Left ventricle myocardium inferior (tissue), 1 donor: ENCODE measurements around the gene ELAPOR1. TPM values are rescaled to one million over a fixed set of nuclear protein-coding genes. Genes with fewer than 3 reads are reported as not detected.
A peak's percentile ranks its signal among the peaks of the same experiment; 100 is the strongest.

Source experiments
- DNase-seq: peaks from one replicate; pipeline ENCODE4 v3.0.0-alpha.2; 2020
- H3K27ac ChIP-seq: fragments of 200-600 bp; replicated peaks from 2 replicates; pipeline ENCODE4 v1.8.0; 2021
- H3K27me3 ChIP-seq: fragments of 200-600 bp; 2 replicates; pipeline ENCODE4 v1.8.0; 2021; ENCODE audit warnings: low read depth
- H3K36me3 ChIP-seq: fragments of 200-600 bp; 2 replicates; pipeline ENCODE4 v1.8.0; 2021
- H3K4me1 ChIP-seq: fragments of 200-600 bp; 2 replicates; pipeline ENCODE4 v1.8.0; 2021
- H3K4me3 ChIP-seq: fragments of 200-600 bp; 2 replicates; pipeline ENCODE4 v1.8.0; 2021; ENCODE audit warnings: mild to moderate bottlenecking, moderate library complexity
- H3K9me3 ChIP-seq: fragments of 200-600 bp; replicated peaks from 2 replicates; pipeline ENCODE4 v1.8.0; 2021
- intact Hi-C: fragments of 100-400 bp; cut with micrococcal nuclease; formaldehyde crosslinking; loops from one replicate; pipeline ENCODE4 v1.11.0; 2022
- total RNA-seq: library from RNA; stranded (reverse); fragmentation: NEBNext Ultra II Directional; extraction: Animal tissue kit (Norgen Biotek cat#: 25700); gene quantifications from one replicate; pipeline ENCODE4 v1.2.1, GENCODE V29; 2021
- TF ChIP-seq, protein P1 (sequence below): fragments of 200-600 bp; IDR thresholded peaks from 2 replicates; pipeline ENCODE4 v1.8.0; 2021; ENCODE audit warnings: antibody characterized with exemption, mild to moderate bottlenecking, borderline replicate concordance
- donor health status: DM: no; HTN: yes; CAD: no; lungs with severe emphysema.

Gene ELAPOR1
- total RNA-seq, 1 donor from 2014 or later: 0.19 TPM

DNA sequence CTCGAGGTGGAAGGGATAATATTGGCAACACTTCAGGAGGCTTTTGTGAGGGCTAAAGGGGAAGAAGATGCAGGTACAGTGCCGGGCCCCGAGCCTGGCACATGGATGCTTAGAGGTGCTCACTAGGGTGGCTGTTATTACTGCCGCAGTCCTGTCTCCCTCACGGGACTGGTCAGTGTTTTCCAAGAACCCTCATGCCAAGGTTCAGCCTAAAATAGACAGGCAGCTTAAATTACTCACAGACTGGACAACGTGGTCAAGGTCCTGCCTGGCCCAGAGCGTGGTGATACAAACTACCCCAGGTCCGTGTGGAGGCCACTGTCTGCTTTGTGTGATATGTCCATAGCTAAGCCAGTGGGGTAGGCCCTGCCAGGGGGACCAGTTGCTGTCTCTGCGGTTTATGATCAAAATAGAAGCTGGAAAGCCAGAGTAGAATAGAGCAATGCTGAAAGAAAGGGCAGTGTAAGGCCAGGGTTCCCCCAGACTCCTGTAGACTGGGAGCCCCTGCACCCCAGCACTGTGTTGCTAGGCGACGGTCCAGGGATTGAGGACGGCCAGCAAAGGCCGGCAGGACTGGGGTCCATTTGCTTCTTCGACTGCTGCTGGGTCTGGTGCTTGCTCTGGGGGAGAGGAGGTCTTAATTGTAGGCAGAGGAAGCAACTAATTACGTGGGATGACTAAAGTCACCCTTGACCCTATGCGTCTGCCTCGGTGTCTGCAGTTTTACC, 36.1 kb downstream of the ELAPOR1 start:
- DNase-seq: no peak
- Histone ChIP-seq H3K36me3 (no peaks in the 10 kb centered on the region), H3K27ac (peak overlapping the region; percentile 72), H3K27me3 (no peaks in the 10 kb centered on the region), H3K4me3 (no peak overlapping the region), H3K4me1 (peaks cover 27% of the 10 kb centered on the region), H3K9me3 (no peaks in the 10 kb centered on the region)
- intact Hi-C loops: no loop called here
- TF ChIP-seq, protein P1, sequence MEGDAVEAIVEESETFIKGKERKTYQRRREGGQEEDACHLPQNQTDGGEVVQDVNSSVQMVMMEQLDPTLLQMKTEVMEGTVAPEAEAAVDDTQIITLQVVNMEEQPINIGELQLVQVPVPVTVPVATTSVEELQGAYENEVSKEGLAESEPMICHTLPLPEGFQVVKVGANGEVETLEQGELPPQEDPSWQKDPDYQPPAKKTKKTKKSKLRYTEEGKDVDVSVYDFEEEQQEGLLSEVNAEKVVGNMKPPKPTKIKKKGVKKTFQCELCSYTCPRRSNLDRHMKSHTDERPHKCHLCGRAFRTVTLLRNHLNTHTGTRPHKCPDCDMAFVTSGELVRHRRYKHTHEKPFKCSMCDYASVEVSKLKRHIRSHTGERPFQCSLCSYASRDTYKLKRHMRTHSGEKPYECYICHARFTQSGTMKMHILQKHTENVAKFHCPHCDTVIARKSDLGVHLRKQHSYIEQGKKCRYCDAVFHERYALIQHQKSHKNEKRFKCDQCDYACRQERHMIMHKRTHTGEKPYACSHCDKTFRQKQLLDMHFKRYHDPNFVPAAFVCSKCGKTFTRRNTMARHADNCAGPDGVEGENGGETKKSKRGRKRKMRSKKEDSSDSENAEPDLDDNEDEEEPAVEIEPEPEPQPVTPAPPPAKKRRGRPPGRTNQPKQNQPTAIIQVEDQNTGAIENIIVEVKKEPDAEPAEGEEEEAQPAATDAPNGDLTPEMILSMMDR: no peak

DNA sequence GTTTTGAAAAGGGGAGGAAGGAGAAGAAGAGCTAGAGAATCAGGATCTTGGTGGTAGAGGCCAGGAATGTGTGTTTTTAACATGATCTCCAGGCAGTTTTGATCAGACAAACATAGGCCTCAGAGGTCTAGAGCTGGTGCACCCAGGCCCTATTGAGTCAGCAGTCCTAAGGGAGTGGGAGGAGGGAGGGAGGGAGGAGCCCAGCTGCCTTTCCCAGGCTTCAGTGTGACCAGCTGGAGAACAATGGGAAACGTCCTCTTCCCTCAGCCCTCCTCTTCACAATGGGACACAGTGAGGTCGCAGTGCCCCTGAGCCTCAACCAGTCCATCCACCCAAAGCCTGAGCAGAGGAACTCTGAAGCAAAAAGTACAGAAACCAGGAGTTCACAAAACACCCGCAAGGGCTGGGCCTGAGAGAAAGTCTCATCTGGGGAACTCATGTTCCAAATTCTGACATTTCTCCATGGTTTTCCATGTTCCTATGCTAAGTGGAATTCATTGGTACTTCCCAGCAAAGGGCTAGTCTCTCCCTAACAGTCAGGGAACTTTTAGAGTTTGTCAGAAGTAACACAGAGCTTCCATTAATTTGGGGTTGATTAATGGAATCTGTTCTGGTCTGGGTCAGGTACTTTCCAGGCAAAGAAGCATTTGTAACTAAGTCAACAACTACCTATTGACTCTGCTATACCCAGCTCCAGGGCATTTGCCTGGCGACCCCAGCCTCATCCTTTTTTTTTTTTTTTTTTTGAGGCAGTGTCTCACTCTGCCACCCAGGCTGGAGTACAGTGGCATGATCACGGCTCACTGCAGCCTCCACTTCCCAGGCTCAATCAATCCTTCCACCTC, 37.5 kb downstream of the ELAPOR1 start:
- Histone ChIP-seq H3K27me3 (no peaks in the 10 kb centered on the region), H3K9me3 (no peaks in the 10 kb centered on the region), H3K36me3 (no peaks in the 10 kb centered on the region), H3K4me3 (no peak overlapping the region), H3K4me1 (peaks cover 27% of the 10 kb centered on the region), H3K27ac (peak overlapping the region; percentile 72)
- peak; percentile 47 for DNase-seq
- intact Hi-C loops: no loop called here
- TF ChIP-seq, protein P1: no peak

DNA sequence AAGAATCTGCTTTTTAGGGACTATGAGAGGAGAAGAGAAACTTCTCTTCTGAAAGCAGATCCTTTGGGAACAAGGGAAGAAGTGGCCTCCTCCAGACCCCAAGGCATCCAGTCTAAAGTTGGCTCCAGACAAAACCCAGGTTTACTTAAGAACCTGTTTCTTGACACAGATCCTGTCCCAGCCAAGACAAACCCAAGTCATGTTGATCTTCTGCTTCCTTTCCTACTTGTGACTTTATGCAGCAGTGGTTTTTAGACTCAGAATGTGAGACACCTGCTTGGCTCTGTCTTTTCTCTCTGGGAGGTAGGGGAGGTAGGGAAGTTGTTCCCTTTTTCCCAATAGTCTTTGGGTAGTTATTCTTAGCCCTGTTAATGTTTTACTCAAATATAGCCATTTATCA, 38.3 kb downstream of the ELAPOR1 start:
- no peaks in the 10 kb centered on the region for H3K27me3 ChIP-seq
- intact Hi-C loops: no loop called here
- H3K9me3 ChIP-seq: no peaks in the 10 kb centered on the region
- TF ChIP-seq, protein P1: no peak
- no peak overlapping the region for H3K27ac ChIP-seq
- no peak for DNase-seq
- H3K36me3 ChIP-seq: no peaks in the 10 kb centered on the region
- H3K4me3 ChIP-seq: no peak overlapping the region
- H3K4me1 ChIP-seq: peaks cover 27% of the 10 kb centered on the region

DNA sequence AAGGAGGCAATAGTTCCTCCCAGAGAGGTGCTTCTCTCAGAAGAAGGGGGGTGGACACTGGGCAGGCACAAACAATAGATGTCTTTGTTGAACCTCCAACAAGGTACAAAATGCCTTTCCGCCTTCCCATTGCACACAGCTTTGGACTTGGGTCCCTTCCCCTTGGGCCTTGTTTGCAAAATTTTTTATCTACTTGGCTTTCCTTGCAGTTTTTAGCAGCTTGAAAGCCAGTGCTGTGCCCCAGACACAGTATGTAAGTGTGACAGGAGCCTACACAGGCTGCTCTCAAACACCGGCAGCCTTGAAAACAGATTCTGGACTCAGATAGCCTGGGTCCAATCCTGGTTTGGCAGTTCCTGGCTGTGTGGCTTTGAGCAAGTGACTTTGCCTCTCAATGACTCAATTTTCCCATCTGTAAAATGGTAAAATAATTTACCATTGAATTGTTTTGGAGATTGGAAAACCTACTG, 43.0 kb downstream of the ELAPOR1 start:
- Histone ChIP-seq H3K27me3 (no peaks in the 10 kb centered on the region), H3K36me3 (no peaks in the 10 kb centered on the region), H3K27ac (no peak overlapping the region), H3K9me3 (no peaks in the 10 kb centered on the region), H3K4me3 (no peak overlapping the region), H3K4me1 (peaks cover 5% of the 10 kb centered on the region)
- no peak for DNase-seq
- TF ChIP-seq, protein P1: no peak
- intact Hi-C loops: no loop called here

DNA sequence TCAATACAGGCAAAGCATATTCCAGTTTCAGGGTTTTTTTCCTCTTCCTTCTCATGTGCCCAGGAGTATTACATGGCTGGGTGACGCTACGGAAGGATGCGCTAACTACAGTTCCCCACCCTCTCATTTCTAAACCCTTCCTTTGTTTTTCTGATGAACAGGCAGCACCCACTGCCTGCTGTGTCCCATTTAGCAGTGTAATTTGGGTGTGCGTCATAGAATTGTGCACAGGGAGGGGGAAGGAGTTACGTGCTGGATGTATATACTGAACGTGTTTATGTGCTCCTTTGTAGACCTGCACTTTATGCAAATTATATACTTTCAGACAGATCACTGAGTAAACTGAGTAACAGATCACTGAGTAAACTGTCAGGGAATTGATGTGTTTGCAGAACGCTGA, 44.5 kb downstream of the ELAPOR1 start:
- Histone ChIP-seq H3K27ac (no peak overlapping the region), H3K36me3 (no peaks in the 10 kb centered on the region), H3K4me1 (peaks cover 13% of the 10 kb centered on the region), H3K27me3 (no peaks in the 10 kb centered on the region), H3K9me3 (no peaks in the 10 kb centered on the region), H3K4me3 (no peak overlapping the region)
- TF ChIP-seq, protein P1: no peak
- no peak for DNase-seq
- intact Hi-C loops: no loop called here
